Right ventricle myocardium superior (tissue), 1 donor: ENCODE data around the gene UST. TPM values are rescaled to one million over a fixed set of nuclear protein-coding genes. Genes with fewer than 3 reads are reported as not detected.
"Not testable (repeated sequence)": the region's sequence is repeated elsewhere in the genome, so short reads cannot be mapped to it uniquely, and the experiment has no call there.

ENCODE experiments used
- ATAC-seq: fragments of 200-7000 bp; cut with Tn5 transposase; one replicate; pipeline ENCODE4 v1.9.1; 2020; ENCODE audit warnings: mild to moderate bottlenecking; ENCODE audit not compliant: poor library complexity
- DNase-seq: peaks from one replicate; pipeline ENCODE4 v3.0.0-alpha.2; 2020
- intact Hi-C: fragments of 100-400 bp; cut with DNase I; formaldehyde crosslinking; loops from one replicate; pipeline ENCODE4 v1.11.2; 2022
- total RNA-seq: library from RNA; stranded (reverse); fragmentation: NEBNext Ultra II Directional; extraction: Animal tissue kit (Norgen Biotek cat#: 25700); gene quantifications from one replicate; pipeline ENCODE4 v1.2.1, GENCODE V29; 2021
- donor health status: DM: no; HTN: yes; CAD: no; lungs with severe emphysema.

UST gene
- total RNA-seq, 1 donor from 2014 or later: 3.9 TPM

GRCh38 chr6:149020319-149020718 is 273.5 kb downstream of the UST start:
- no peak for ATAC-seq
- intact Hi-C loops: loop anchor here (10.0 kb wide), 1 partner anchor 494 kb away; no protein-coding TSS in a partner anchor
- no peak for DNase-seq

DNA sequence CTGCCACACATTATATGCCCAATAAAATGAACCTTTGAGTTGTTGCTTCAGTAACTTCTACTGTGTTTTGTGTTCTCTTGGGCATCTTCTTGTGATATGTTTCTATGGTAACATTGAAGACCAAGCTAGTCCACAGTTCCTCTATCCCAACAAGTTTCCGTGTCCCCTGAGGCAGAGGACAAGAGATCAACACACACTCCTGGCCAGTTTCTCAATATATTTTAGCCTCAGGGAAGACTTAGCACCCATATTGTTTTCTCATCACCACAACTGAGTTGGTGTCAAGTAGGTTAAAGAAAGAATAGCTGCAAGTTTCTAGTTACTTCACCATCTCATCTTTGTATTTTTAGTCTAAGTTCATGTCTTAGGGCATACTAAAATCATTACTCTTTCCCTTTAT is 277.5 kb downstream of the UST start:
- no peak for ATAC-seq
- intact Hi-C loops: loop anchor here (10.0 kb wide), 1 partner anchor 490 kb away; no protein-coding TSS in a partner anchor
- DNase-seq: no peak

GRCh38 chr6:149025061-149025460 is 278.2 kb downstream of the UST start:
- DNase-seq (no peak), ATAC-seq (no peak)
- intact Hi-C loops: loop anchor here (10.0 kb wide), 1 partner anchor 490 kb away; no protein-coding TSS in a partner anchor

GRCh38 chr6:149026530-149026942 is 279.7 kb downstream of the UST start:
- ATAC-seq (peak; percentile 51), DNase-seq (no peak)
- intact Hi-C loops: loop anchor here (10.0 kb wide), 1 partner anchor 488 kb away; no protein-coding TSS in a partner anchor

DNA sequence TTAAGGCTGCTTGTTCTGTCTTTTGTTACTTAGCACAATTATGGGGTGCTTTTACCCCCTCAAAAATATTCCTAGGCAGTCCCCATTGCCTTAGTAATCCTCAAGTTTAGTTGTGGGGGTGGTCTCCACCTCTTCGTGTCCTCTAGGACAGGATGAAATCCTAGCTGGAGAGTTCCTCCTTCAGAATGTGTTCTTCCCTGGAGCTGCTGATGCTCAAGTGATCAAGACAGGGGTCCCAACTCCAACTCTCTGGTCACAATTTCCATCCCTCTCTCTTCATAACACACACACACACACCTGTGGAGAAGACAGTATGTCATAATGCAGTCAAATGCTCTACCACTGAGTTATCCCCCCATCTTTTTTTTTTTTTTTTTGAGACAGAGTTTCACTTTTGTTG is 280.7 kb downstream of the UST start:
- ATAC-seq: no peak
- no peak for DNase-seq
- intact Hi-C loops: loop anchor here (10.0 kb wide), 1 partner anchor 487 kb away; no protein-coding TSS in a partner anchor

- intact Hi-C loops: loop anchor here (2.0 to 10.0 kb wide), 2 partner anchors 404 to 486 kb away; no protein-coding TSS in a partner anchor
- ATAC-seq (peak; percentile 85), DNase-seq (no peak)
Measured at GRCh38 chr6:149028767-149029405, 282.1 kb downstream of the UST start.

DNA sequence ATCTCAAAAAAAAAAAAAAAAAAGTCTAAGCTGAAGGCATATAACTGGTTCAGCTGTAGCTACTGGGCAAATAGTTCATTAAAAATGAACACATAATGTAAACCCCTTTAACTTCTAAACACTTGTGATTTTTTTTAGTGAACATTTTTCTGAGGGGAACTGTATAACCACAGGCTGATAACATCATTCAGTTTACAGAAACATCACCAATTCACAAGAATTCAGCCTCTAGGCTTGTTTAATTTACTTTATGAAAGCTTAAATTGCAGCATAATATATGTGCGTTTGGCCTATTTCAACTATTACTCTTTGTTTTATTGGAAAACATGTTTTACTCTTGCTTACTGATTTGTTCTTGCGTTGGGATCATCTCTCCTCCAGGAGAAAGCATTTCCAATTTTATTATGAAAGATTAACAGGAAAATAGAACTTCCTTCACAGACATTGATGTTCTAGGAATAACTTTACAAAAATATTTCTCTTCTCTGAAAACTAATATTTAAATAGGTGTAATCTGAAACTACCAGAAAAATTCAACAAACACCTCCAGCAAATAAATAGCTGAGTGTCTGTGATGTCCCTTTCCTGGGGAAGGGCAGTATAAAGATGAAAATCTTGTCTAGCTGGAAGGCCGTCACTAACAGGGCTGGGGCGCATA is 284.5 kb downstream of the UST start:
- DNase-seq (no peak), ATAC-seq (no peak)
- intact Hi-C loops: no loop called here

DNA sequence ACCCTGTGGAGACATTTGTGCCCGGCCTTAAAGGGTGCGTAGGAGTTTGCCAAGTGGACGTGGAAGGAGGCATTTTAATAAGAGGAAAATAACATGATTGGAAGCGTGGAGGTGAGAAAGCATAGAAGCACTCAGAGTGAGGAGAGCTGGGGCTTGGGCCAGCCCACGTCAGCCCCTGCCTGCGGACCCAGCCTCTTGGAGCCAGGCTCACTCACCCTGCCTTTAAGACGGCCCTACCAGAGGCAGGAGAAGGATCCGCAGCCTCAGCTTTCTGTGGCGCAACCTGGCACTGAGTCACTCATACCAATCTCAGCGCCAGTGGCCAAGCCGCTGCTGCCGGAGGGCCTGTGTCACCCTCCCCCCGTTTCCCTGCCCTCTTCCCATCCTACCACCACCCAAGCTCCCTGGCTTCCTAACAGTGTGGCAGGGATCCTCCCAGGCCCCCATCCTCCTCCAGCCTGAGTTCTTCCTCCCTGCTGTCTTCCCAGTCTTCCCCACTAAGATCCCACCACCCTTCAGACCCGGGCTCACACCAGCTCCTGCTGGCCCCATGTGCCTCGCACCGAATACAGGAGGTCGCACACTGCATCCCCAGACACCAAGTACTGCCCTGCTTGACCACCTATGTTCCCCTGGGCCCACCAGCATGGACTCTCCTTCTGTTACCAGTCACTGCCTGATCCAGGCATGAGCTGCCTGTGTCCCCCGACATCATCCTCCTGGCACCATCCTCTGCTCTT is 285.2 kb downstream of the UST start:
- DNase-seq (no peak), ATAC-seq (no peak)
- intact Hi-C loops: no loop called here

GRCh38 chr6:149032599-149033405 is 286.0 kb downstream of the UST start:
- intact Hi-C loops: no loop called here
- DNase-seq: no peak
- ATAC-seq: no peak

GRCh38 chr6:149033454-149033853 is 286.6 kb downstream of the UST start:
- ATAC-seq: no peak
- DNase-seq: no peak
- intact Hi-C loops: no loop called here

GRCh38 chr6:149035766-149036165 is 288.9 kb downstream of the UST start:
- intact Hi-C loops: no loop called here
- DNase-seq: no peak

GRCh38 chr6:149037051-149037671 is 290.3 kb downstream of the UST start:
- ATAC-seq (no peak), DNase-seq (no peak)
- intact Hi-C loops: no loop called here

More at GRCh38 chr6:149035766-149036165, 288.9 kb downstream of the UST start:
- ATAC-seq: no peak

- ATAC-seq, DNase-seq, intact Hi-C loops: not testable (repeated sequence)
Measured at GRCh38 chr6:149039025-149039424, 292.2 kb downstream of the UST start.

DNA sequence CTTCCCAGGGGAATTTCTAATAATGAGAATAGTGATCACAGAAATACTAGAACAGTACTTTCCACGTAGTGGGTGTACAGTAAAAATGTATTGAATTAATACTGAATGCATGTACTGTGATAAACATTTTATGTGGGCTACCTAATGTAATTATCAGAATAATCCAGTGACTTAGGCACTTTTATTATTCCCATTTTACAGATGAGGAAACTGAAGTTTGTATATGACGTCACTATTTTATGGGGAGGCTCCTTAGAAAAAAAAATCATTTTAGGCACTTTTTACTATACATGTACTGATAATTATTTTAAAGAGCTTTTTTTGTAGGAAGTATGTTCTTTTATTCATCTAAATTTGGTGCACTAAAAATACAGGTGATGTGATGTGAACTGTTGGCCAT is 295.1 kb downstream of the UST start:
- DNase-seq (no peak), ATAC-seq (no peak)
- intact Hi-C loops: no loop called here

DNA sequence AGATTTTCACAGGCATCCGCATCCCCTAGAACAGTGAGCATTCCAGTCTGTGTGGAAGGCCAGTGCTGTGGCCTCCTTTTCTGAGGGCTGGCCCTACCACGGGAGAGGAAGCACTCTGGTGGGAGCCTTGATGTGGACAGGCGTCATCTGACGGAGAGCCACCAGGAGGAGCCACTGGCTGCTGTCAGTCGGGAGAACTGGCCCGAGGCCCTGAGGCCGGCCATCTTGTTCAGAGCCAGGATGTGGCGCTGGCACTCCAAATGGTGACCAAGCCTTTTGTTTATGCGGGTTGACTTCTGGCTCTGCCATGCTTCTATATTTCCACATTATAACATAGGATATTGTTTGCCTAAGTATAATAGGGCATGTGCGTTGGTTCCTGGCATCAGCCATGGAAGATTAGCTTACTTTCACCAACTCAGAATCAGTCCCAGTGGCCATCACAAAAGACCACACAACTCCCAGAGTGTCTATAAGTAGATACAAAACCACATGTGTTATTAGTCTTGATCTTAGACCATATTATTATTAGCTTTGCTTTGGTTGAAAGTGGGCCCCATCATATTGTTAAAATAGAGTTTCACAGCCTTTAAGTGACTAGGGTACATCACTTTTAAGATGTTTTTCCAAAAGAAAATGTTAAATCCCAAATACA is 296.8 kb downstream of the UST start:
- intact Hi-C loops: no loop called here
- ATAC-seq (no peak), DNase-seq (no peak)

- ATAC-seq (peak; percentile 38), DNase-seq (no peak)
- intact Hi-C loops: no loop called here
Measured at GRCh38 chr6:149044528-149044927, 297.7 kb downstream of the UST start.

DNA sequence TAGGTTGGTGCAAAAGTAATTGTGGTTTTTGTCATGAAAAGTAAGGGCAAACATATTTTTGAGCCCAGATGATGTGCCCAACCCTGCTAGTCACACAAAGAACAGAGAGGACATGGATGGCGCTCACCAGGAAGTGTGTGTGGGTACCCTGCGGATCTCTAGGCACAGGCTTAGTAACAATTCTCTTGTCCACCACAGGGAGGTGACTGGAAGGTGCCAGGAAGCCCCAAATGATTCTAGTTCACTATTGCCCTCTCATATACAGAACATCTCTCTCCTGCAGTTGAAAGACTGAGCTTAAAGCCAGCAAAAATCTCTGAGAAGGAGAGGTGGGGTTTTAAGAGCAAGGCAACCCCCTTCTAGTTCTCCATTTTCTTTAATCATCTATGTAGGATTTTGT is 298.6 kb downstream of the UST start:
- no peak for DNase-seq
- no peak for ATAC-seq
- intact Hi-C loops: no loop called here
